ENCODE results near the gene BLVRB. TPM values are rescaled to one million over a fixed set of nuclear protein-coding genes. Genes with fewer than 3 reads are reported as not detected.

The BLVRB gene
- total RNA-seq, 1 experiment from 2014 or later = 35.1 TPM

GRCh38 chr19:40512473-40513344, 47.2 kb upstream of the BLVRB start (continued):
- TF ChIP-seq ZNF532 (CRISPR knock-in tag; IDR thresholded peaks at IDR 0.05; ENCODE audit: borderline replicate concordance) = no peak
- peak; percentile 76 for TF ChIP-seq ZNF263 (CRISPR knock-in tag; IDR thresholded peaks at IDR 0.05; ENCODE audit: low read depth)
- TF ChIP-seq ERG (CRISPR knock-in tag; IDR thresholded peaks at IDR 0.05) = no peak
- TF ChIP-seq CTCF (IDR thresholded peaks at IDR 0.05) = no peak
- peak; percentile 83; the same call in 1 of the 2 replicates for TF ChIP-seq SMAD4 (CRISPR knock-in tag; IDR thresholded peaks at IDR 0.05)
- peak; percentile 97 for TF ChIP-seq TP53 (CRISPR knock-in tag; IDR thresholded peaks at IDR 0.05)
- no peak for TF ChIP-seq HMGA2 (CRISPR knock-in tag; IDR thresholded peaks at IDR 0.05)
- 0 out of 2 replicates have a peak, but pooled peaks have one; percentile 41 for TF ChIP-seq HMGXB4 (CRISPR knock-in tag; IDR thresholded peaks at IDR 0.05)
- 0 out of 2 replicates have a peak, but pooled peaks have one; percentile 91 for TF ChIP-seq MLX (CRISPR knock-in tag; IDR thresholded peaks at IDR 0.05)
- TF ChIP-seq ZNF423 (CRISPR knock-in tag; IDR thresholded peaks at IDR 0.05) = 0 out of 2 replicates have a peak, but pooled peaks have one; percentile 33
- peak; percentile 79 for TF ChIP-seq FOXK1 (CRISPR knock-in tag; IDR thresholded peaks at IDR 0.05)
- no peak for TF ChIP-seq NR1H2 (CRISPR knock-in tag; IDR thresholded peaks at IDR 0.05)
- peak; percentile 35; the same call in 1 of the 2 replicates for TF ChIP-seq CBFB (CRISPR knock-in tag; IDR thresholded peaks at IDR 0.05; ENCODE audit: low read depth)
- TF ChIP-seq ETV6 (CRISPR knock-in tag; IDR thresholded peaks at IDR 0.05) = peak; percentile 83
- TF ChIP-seq GRHL2 (CRISPR knock-in tag; IDR thresholded peaks at IDR 0.05; ENCODE audit: insufficient replicate concordance, severe bottlenecking) = no peak
- TF ChIP-seq RORB (CRISPR knock-in tag; IDR thresholded peaks at IDR 0.05) = no peak
- peak; percentile 84 for TF ChIP-seq TCF7 (CRISPR knock-in tag; IDR thresholded peaks at IDR 0.05; ENCODE audit: low read depth)
- TF ChIP-seq ATF2 (CRISPR knock-in tag; IDR thresholded peaks at IDR 0.05; ENCODE audit: borderline replicate concordance, low read depth) = 0 out of 2 replicates have a peak, but pooled peaks have one; percentile 70
- TF ChIP-seq NR3C1 (CRISPR knock-in tag; conservative IDR thresholded peaks at IDR 0.05; ENCODE audit: low read depth) = peak; percentile 88
- TF ChIP-seq IRF1 (CRISPR knock-in tag; IDR thresholded peaks at IDR 0.05) = peak; percentile 94
- TF ChIP-seq GABPB1 (CRISPR knock-in tag; IDR thresholded peaks at IDR 0.05) = no peak
- peak; percentile 93; the same call in 1 of the 2 replicates for TF ChIP-seq ESRRA (CRISPR knock-in tag; IDR thresholded peaks at IDR 0.05; ENCODE audit: borderline replicate concordance)
- TF ChIP-seq ZSCAN18 (CRISPR knock-in tag; IDR thresholded peaks at IDR 0.05) = no peak
